OCI-LY1 (cell line): ENCODE data around the gene NOXA1.
"Not testable (repeated sequence)": the region's sequence is repeated elsewhere in the genome, so short reads cannot be mapped to it uniquely, and the experiment has no call there.

ENCODE experiments used
- H2AFZ ChIP-seq: fragments of 200-600 bp; sonication (generic), shearing (Covaris generic); 2 replicates; pipeline ENCODE4 v1.6.0; 2014; ENCODE audit warnings: antibody characterized with exemption, mild to moderate bottlenecking, low read length
- H3F3A ChIP-seq: fragments of 200-600 bp; sonication (generic), shearing (Covaris generic); 2 replicates; pipeline ENCODE4 v1.6.0; 2014; ENCODE audit warnings: mild to moderate bottlenecking, antibody characterized with exemption, low read length, moderate library complexity; ENCODE audit not compliant: insufficient read depth
- H3K27ac ChIP-seq: fragments of 200-600 bp; sonication (generic); 2 replicates; pipeline ENCODE4 v1.5.1; 2014; ENCODE audit warnings: low read length, mixed run types, mild to moderate bottlenecking, low read depth; ENCODE audit not compliant: poor library complexity, severe bottlenecking
- H3K27me3 ChIP-seq: fragments of 200-600 bp; sonication (generic); 2 replicates; pipeline ENCODE4 v1.6.0; 2014; ENCODE audit warnings: antibody characterized with exemption, mild to moderate bottlenecking, low read length, moderate library complexity; ENCODE audit not compliant: insufficient read depth
- H3K36me3 ChIP-seq: fragments of 200-600 bp; sonication (generic); 2 replicates; pipeline ENCODE4 v1.6.1; 2014; ENCODE audit warnings: mild to moderate bottlenecking, antibody characterized with exemption, low read length, moderate library complexity, mixed read lengths; ENCODE audit not compliant: insufficient read depth
- H3K4me1 ChIP-seq: fragments of 200-600 bp; sonication (generic); 2 replicates; pipeline ENCODE4 v1.5.1; 2014; ENCODE audit warnings: mild to moderate bottlenecking, low read length, moderate library complexity; ENCODE audit not compliant: insufficient read depth, severe bottlenecking
- H3K4me2 ChIP-seq: fragments of 200-600 bp; sonication (generic), shearing (Covaris generic); 2 replicates; pipeline ENCODE4 v1.6.1; 2014; ENCODE audit warnings: low read length
- H3K4me3 ChIP-seq: fragments of 200-600 bp; sonication (generic); 2 replicates; pipeline ENCODE4 v1.5.1; 2014; ENCODE audit warnings: low read length, low read depth, mild to moderate bottlenecking, mixed read lengths; ENCODE audit not compliant: poor library complexity, severe bottlenecking
- H3K79me2 ChIP-seq: fragments of 200-600 bp; shearing (Covaris generic); 2 replicates; pipeline ENCODE4 v1.6.1; 2016; ENCODE audit warnings: mixed run types, low read length, mixed read lengths; ENCODE audit not compliant: insufficient read depth
- H3K9ac ChIP-seq: fragments of 200-600 bp; sonication (generic), shearing (Covaris generic); 2 replicates; pipeline ENCODE4 v1.6.1; 2014; ENCODE audit warnings: mild to moderate bottlenecking, low read length, mixed read lengths
- H3K9me2 ChIP-seq: fragments of 200-600 bp; sonication (generic), shearing (Covaris generic); 2 replicates; pipeline ENCODE4 v1.6.1; 2014; ENCODE audit warnings: low read depth, mild to moderate bottlenecking, low read length, mixed read lengths
- H3K9me3 ChIP-seq: fragments of 200-600 bp; shearing (Covaris generic); 2 replicates; pipeline ENCODE4 v1.6.1; 2014; ENCODE audit warnings: low read length, mixed read lengths
- H4K20me1 ChIP-seq: fragments of 200-600 bp; sonication (generic), shearing (Covaris generic); 2 replicates; pipeline ENCODE4 v1.6.0; 2016; ENCODE audit warnings: mild to moderate bottlenecking, low read length; ENCODE audit not compliant: insufficient read depth
- CTCF ChIP-seq: fragments of 200-600 bp; sonication (generic), shearing (Covaris generic); IDR thresholded peaks from 2 replicates; pipeline ENCODE4 v1.5.1; 2017; ENCODE audit warnings: mild to moderate bottlenecking, antibody characterized with exemption, low read length, moderate library complexity, mixed read lengths
- EZH2 ChIP-seq: fragments of 200-600 bp; sonication (generic), shearing (Covaris generic); IDR thresholded peaks from 2 replicates; pipeline ENCODE4 v1.8.0; 2017; ENCODE audit warnings: borderline replicate concordance, mixed run types, mild to moderate bottlenecking, antibody characterized with exemption, low read length, moderate library complexity, mixed read lengths

NOXA1 gene

GRCh38 chr9:137383784-137384756 lies 39.1 kb upstream of the NOXA1 start:
- no peaks in the 10 kb centered on the region for H3K36me3 ChIP-seq
- H3K4me1 ChIP-seq = no peaks in the 10 kb centered on the region
- no peak overlapping the region for H3K4me3 ChIP-seq
- H3F3A ChIP-seq = no peaks in the 10 kb centered on the region
- no peak overlapping the region for H3K4me2 ChIP-seq
- H3K27me3 ChIP-seq = no peaks in the 10 kb centered on the region
- H3K79me2 ChIP-seq = no peaks in the 10 kb centered on the region
- H4K20me1 ChIP-seq = no peaks in the 10 kb centered on the region
- no peak overlapping the region for H3K9ac ChIP-seq
- no peak overlapping the region for H3K27ac ChIP-seq
- no peaks in the 10 kb centered on the region for H3K9me3 ChIP-seq
- no peak overlapping the region for H2AFZ ChIP-seq
- TF ChIP-seq CTCF (no peak), EZH2 (no peak)
- no peaks in the 10 kb centered on the region for H3K9me2 ChIP-seq

GRCh38 chr9:137385061-137385655 lies 38.0 kb upstream of the NOXA1 start:
- Histone ChIP-seq H3K9ac (no peak overlapping the region), H3K79me2 (no peaks in the 10 kb centered on the region), H3K4me1 (no peaks in the 10 kb centered on the region), H4K20me1 (no peaks in the 10 kb centered on the region), H3K4me3 (no peak overlapping the region), H3K9me3 (no peaks in the 10 kb centered on the region), H3K27ac (no peak overlapping the region), H3K9me2 (no peaks in the 10 kb centered on the region), H2AFZ (no peak overlapping the region), H3K27me3 (no peaks in the 10 kb centered on the region), H3K4me2 (no peak overlapping the region), H3F3A (no peaks in the 10 kb centered on the region), H3K36me3 (no peaks in the 10 kb centered on the region)
- no peak for TF ChIP-seq CTCF
- TF ChIP-seq EZH2 = no peak

- not testable (repeated sequence) for H3F3A ChIP-seq, H3K9me3 ChIP-seq, H3K4me1 ChIP-seq, H3K27ac ChIP-seq, H3K36me3 ChIP-seq, H2AFZ ChIP-seq, H3K27me3 ChIP-seq, H3K9ac ChIP-seq, H3K4me2 ChIP-seq, H3K4me3 ChIP-seq, H4K20me1 ChIP-seq, H3K9me2 ChIP-seq, H3K79me2 ChIP-seq
These were observed 36.6 kb upstream of the NOXA1 start for GRCh38 chr9:137386507-137387113.
